Upper lobe of left lung (tissue), 6 donors: ENCODE data around the gene TNFSF10. TPM values are rescaled to one million over a fixed set of nuclear protein-coding genes. Genes with fewer than 3 reads are reported as not detected.

Experiments used
- ATAC-seq, 2 donors: fragments of 200-7000 bp; cut with Tn5 transposase; one replicate each; pipeline ENCODE4 v1.9.1; 2022; ENCODE audit warnings: mild to moderate bottlenecking in 2 of 2, moderate library complexity in 2 of 2; ENCODE audit not compliant: low FRiP score in 2 of 2
- DNase-seq, 2 donors: peaks; one replicate each; pipeline ENCODE4 v3.0.0-alpha.2; 2019 to 2020
- H3K27ac ChIP-seq, 4 donors: fragments of 200-600 bp; sonication (generic); one replicate each; pipeline ENCODE4 v1.5.1; 2016 to 2019
- H3K27me3 ChIP-seq, 4 donors: fragments of 200-600 bp; sonication (generic); one replicate each; pipeline ENCODE4 v1.5.1; 2017 to 2019
- H3K36me3 ChIP-seq, 4 donors: fragments of 200-600 bp; sonication (generic); one replicate each; pipeline ENCODE4 v1.5.1; 2016 to 2019
- H3K4me1 ChIP-seq, 4 donors: fragments of 200-600 bp; sonication (generic); one replicate each; pipeline ENCODE4 v1.5.1; 2018 to 2019
- H3K4me3 ChIP-seq, 4 donors: fragments of 200-600 bp; sonication (generic); one replicate each; pipeline ENCODE4 v1.5.1; 2017 to 2019; ENCODE audit warnings: mild to moderate bottlenecking in 2 of 4, moderate library complexity in 1 of 4
- H3K9me3 ChIP-seq, 4 donors: fragments of 200-600 bp; sonication (generic); one replicate each; pipeline ENCODE4 v1.5.1; 2018 to 2019
- CTCF ChIP-seq, 6 experiments: fragments of 450-650 bp in 4 of 6; fragments of 200-600 bp in 2 of 6; sonication (generic) in 2 of 6; IDR thresholded peaks; one replicate each; pipeline ENCODE4 v1.5.1; 2016 to 2019; ENCODE audit warnings: antibody characterized with exemption in 6 of 6
- EP300 ChIP-seq, 4 donors: sonication (generic); formaldehyde crosslinking; IDR thresholded peaks; one replicate each; pipeline ENCODE4 v1.5.1; 2017; ENCODE audit warnings: antibody characterized with exemption in 4 of 4, control low read depth in 2 of 4
- POLR2A ChIP-seq, 4 donors: fragments of 450-650 bp; IDR thresholded peaks; one replicate each; pipeline ENCODE4 v1.5.1; 2016 to 2017; ENCODE audit warnings: antibody characterized with exemption in 4 of 4, mild to moderate bottlenecking in 2 of 4
- POLR2AphosphoS5 ChIP-seq, 2 donors: sonication (generic); formaldehyde crosslinking; IDR thresholded peaks; one replicate each; pipeline ENCODE4 v1.5.1; 2017; ENCODE audit warnings: antibody characterized with exemption in 2 of 2
- WGBS, 2 donors: methylation state at CpG; one replicate each; pipeline ENCODE4 v1.1.5; 2017 to 2018; 5-methylcytosine and 5-hydroxymethylcytosine counted together
- total RNA-seq, 6 donors: library from RNA; depleted of rRNA in 4 of 6; stranded (reverse); fragments of >200 nt in 4 of 6; gene quantifications; one replicate each; pipeline versions ENCODE4 v1.1.0 to v1.2.1, GENCODE V29; 2016 to 2021
- donor health status: DM: no; HTN: no; CAD: no; lungs with moderate emphysema.
- donor health status: DM: no; HTN: yes; CAD: no; lungs with severe emphysema.

TNFSF10 gene
- total RNA-seq, 6 donors from 2014 or later, result 41.0 to 95.2 (median 76.8) TPM

- Histone ChIP-seq H3K27ac (peak overlapping the region; percentile 61 to 83 (median 76)), H3K36me3 (peaks cover 11 to 41% (median 26%) of the 10 kb centered on the region in 4 donors), H3K9me3 (no peaks in the 10 kb centered on the region), H3K4me3 (no peak overlapping the region), H3K4me1 (peaks cover 53 to 78% (median 69%) of the 10 kb centered on the region in 4 donors), H3K27me3 (no peaks in the 10 kb centered on the region)
- no peak for TF ChIP-seq CTCF (IDR thresholded peaks at IDR 0.05)
- TF ChIP-seq EP300 (IDR thresholded peaks at IDR 0.05), result peak in 1 of 4 donors; percentile 68
- TF ChIP-seq POLR2A (IDR thresholded peaks at IDR 0.05), result no peak
- TF ChIP-seq POLR2AphosphoS5 (IDR thresholded peaks at IDR 0.05), result no peak
- ATAC-seq (no peak), DNase-seq (no peak)
- WGBS, 2 donors, result 34 to 52% methylated on average over 2 of the region's 2 CpGs
These were observed 9.7 kb downstream of the TNFSF10 start for GRCh38 chr3:172513488-172513887.

GRCh38 chr3:172511783-172512762 is 11.2 kb downstream of the TNFSF10 start:
- Histone ChIP-seq H3K27ac (peak overlapping the region; percentile 61 to 83 (median 76)), H3K27me3 (no peaks in the 10 kb centered on the region), H3K9me3 (no peaks in the 10 kb centered on the region), H3K4me3 (no peak overlapping the region), H3K36me3 (peaks cover 11 to 55% (median 38%) of the 10 kb centered on the region in 4 donors), H3K4me1 (peaks cover 40 to 64% (median 55%) of the 10 kb centered on the region in 4 donors)
- peak; percentile 88 for ATAC-seq
- peak in 1 of 2 donors; percentile 85 for DNase-seq
- 44 to 48% methylated on average over 7 of the region's 7 CpGs for WGBS, 2 donors
- TF ChIP-seq POLR2AphosphoS5 (IDR thresholded peaks at IDR 0.05), result peak; percentile 74 to 81
- no peak for TF ChIP-seq CTCF (IDR thresholded peaks at IDR 0.05)
- peak in 2 of 4 donors; percentile 10 to 67 for TF ChIP-seq EP300 (IDR thresholded peaks at IDR 0.05)
- no peak for TF ChIP-seq POLR2A (IDR thresholded peaks at IDR 0.05)

GRCh38 chr3:172506094-172506493 is 17.1 kb downstream of the TNFSF10 start:
- peaks cover 0 to 3% (median 0%) of the 10 kb centered on the region in 4 donors for H3K9me3 ChIP-seq
- TF ChIP-seq CTCF (IDR thresholded peaks at IDR 0.05), result no peak
- TF ChIP-seq POLR2A (IDR thresholded peaks at IDR 0.05), result no peak
- no peak for TF ChIP-seq EP300 (IDR thresholded peaks at IDR 0.05)
- TF ChIP-seq POLR2AphosphoS5 (IDR thresholded peaks at IDR 0.05), result no peak
- peaks cover 0 to 4% (median 2%) of the 10 kb centered on the region in 4 donors for H3K4me1 ChIP-seq
- no peak for ATAC-seq
- DNase-seq, result no peak
- no peaks in the 10 kb centered on the region for H3K27me3 ChIP-seq
- peaks cover 7 to 64% (median 38%) of the 10 kb centered on the region in 4 donors for H3K36me3 ChIP-seq
- H3K4me3 ChIP-seq, result no peak overlapping the region
- H3K27ac ChIP-seq, result no peak overlapping the region

- no peak overlapping the region for H3K4me3 ChIP-seq
- H3K4me1 ChIP-seq, result no peaks in the 10 kb centered on the region
- DNase-seq (no peak), ATAC-seq (no peak)
- H3K36me3 ChIP-seq, result peaks cover 0 to 19% (median 4%) of the 10 kb centered on the region in 4 donors
- TF ChIP-seq POLR2AphosphoS5 (IDR thresholded peaks at IDR 0.05) (no peak), EP300 (IDR thresholded peaks at IDR 0.05) (no peak), POLR2A (IDR thresholded peaks at IDR 0.05) (no peak), CTCF (IDR thresholded peaks at IDR 0.05) (no peak)
- H3K9me3 ChIP-seq, result peaks cover 0 to 3% (median 0%) of the 10 kb centered on the region in 4 donors
- no peak overlapping the region for H3K27ac ChIP-seq
- H3K27me3 ChIP-seq, result no peaks in the 10 kb centered on the region
These were observed 21.7 kb downstream of the TNFSF10 start for GRCh38 chr3:172501540-172501939.
